OCI-LY1 (cell line): ENCODE results near the gene FAM204A.

ENCODE experiments used
- H2AFZ ChIP-seq: fragments of 200-600 bp; sonication (generic), shearing (Covaris generic); 2 replicates; pipeline ENCODE4 v1.6.0; 2014; ENCODE audit warnings: antibody characterized with exemption, mild to moderate bottlenecking, low read length
- H3F3A ChIP-seq: fragments of 200-600 bp; sonication (generic), shearing (Covaris generic); 2 replicates; pipeline ENCODE4 v1.6.0; 2014; ENCODE audit warnings: mild to moderate bottlenecking, antibody characterized with exemption, low read length, moderate library complexity; ENCODE audit not compliant: insufficient read depth
- H3K27ac ChIP-seq: fragments of 200-600 bp; sonication (generic); 2 replicates; pipeline ENCODE4 v1.5.1; 2014; ENCODE audit warnings: low read length, mixed run types, mild to moderate bottlenecking, low read depth; ENCODE audit not compliant: poor library complexity, severe bottlenecking
- H3K27me3 ChIP-seq: fragments of 200-600 bp; sonication (generic); 2 replicates; pipeline ENCODE4 v1.6.0; 2014; ENCODE audit warnings: antibody characterized with exemption, mild to moderate bottlenecking, low read length, moderate library complexity; ENCODE audit not compliant: insufficient read depth
- H3K36me3 ChIP-seq: fragments of 200-600 bp; sonication (generic); 2 replicates; pipeline ENCODE4 v1.6.1; 2014; ENCODE audit warnings: mild to moderate bottlenecking, antibody characterized with exemption, low read length, moderate library complexity, mixed read lengths; ENCODE audit not compliant: insufficient read depth
- H3K4me1 ChIP-seq: fragments of 200-600 bp; sonication (generic); 2 replicates; pipeline ENCODE4 v1.5.1; 2014; ENCODE audit warnings: mild to moderate bottlenecking, low read length, moderate library complexity; ENCODE audit not compliant: insufficient read depth, severe bottlenecking
- H3K4me2 ChIP-seq: fragments of 200-600 bp; sonication (generic), shearing (Covaris generic); 2 replicates; pipeline ENCODE4 v1.6.1; 2014; ENCODE audit warnings: low read length
- H3K4me3 ChIP-seq: fragments of 200-600 bp; sonication (generic); 2 replicates; pipeline ENCODE4 v1.5.1; 2014; ENCODE audit warnings: low read length, low read depth, mild to moderate bottlenecking, mixed read lengths; ENCODE audit not compliant: poor library complexity, severe bottlenecking
- H3K79me2 ChIP-seq: fragments of 200-600 bp; shearing (Covaris generic); 2 replicates; pipeline ENCODE4 v1.6.1; 2016; ENCODE audit warnings: mixed run types, low read length, mixed read lengths; ENCODE audit not compliant: insufficient read depth
- H3K9ac ChIP-seq: fragments of 200-600 bp; sonication (generic), shearing (Covaris generic); 2 replicates; pipeline ENCODE4 v1.6.1; 2014; ENCODE audit warnings: mild to moderate bottlenecking, low read length, mixed read lengths
- H3K9me2 ChIP-seq: fragments of 200-600 bp; sonication (generic), shearing (Covaris generic); 2 replicates; pipeline ENCODE4 v1.6.1; 2014; ENCODE audit warnings: low read depth, mild to moderate bottlenecking, low read length, mixed read lengths
- H3K9me3 ChIP-seq: fragments of 200-600 bp; shearing (Covaris generic); 2 replicates; pipeline ENCODE4 v1.6.1; 2014; ENCODE audit warnings: low read length, mixed read lengths
- H4K20me1 ChIP-seq: fragments of 200-600 bp; sonication (generic), shearing (Covaris generic); 2 replicates; pipeline ENCODE4 v1.6.0; 2016; ENCODE audit warnings: mild to moderate bottlenecking, low read length; ENCODE audit not compliant: insufficient read depth
- EZH2 ChIP-seq: fragments of 200-600 bp; sonication (generic), shearing (Covaris generic); IDR thresholded peaks from 2 replicates; pipeline ENCODE4 v1.8.0; 2017; ENCODE audit warnings: borderline replicate concordance, mixed run types, mild to moderate bottlenecking, antibody characterized with exemption, low read length, moderate library complexity, mixed read lengths
- TF ChIP-seq, protein P1 (sequence below): fragments of 200-600 bp; sonication (generic), shearing (Covaris generic); IDR thresholded peaks from 2 replicates; pipeline ENCODE4 v1.5.1; 2017; ENCODE audit warnings: mild to moderate bottlenecking, antibody characterized with exemption, low read length, moderate library complexity, mixed read lengths

Gene FAM204A

DNA sequence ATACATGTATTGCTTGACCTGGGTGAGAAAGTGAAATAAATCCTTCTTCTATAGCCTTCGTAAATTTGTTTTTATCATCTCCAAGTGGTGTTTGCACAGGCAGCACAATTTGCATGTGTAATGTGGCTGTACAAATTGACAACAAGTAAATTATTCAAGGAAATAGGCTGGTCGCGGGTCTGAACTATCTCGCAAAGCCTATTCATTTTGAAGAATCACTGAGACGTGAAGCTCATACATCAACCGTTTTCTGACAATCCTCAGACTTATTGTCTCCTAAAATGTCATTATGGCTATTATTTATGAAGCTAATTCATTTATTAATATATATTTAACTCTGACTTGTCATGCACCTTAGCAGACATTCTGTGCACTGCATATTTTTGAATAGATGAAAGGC lies 16.2 kb upstream of the FAM204A start:
- H3K9ac ChIP-seq = no peak overlapping the region

DNA sequence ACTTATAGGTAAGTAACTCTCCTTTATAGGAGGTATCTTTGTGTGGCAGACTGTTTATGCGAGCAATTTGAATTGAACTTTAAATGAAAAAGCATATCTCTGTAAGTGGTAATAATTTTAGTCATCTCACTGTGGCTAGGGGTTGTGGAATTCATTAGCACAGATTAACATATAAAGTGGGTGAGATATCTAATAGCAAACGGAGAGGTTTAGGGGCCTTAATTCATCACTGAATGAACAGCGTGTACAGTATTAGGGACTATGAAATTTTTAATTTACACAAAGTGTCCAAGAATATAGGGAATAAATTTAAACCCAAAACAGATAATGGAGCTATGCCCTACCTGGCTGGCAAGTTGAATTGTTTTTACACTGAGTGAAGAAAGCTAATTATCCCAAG lies 15.7 kb upstream of the FAM204A start:
- Histone ChIP-seq H3K4me3 (no peak overlapping the region), H3K9me2 (no peaks in the 10 kb centered on the region), H3K27ac (no peak overlapping the region), H3K4me1 (no peaks in the 10 kb centered on the region), H3F3A (no peaks in the 10 kb centered on the region), H3K36me3 (no peaks in the 10 kb centered on the region), H4K20me1 (no peaks in the 10 kb centered on the region), H3K27me3 (no peaks in the 10 kb centered on the region), H3K9ac (no peak overlapping the region), H3K9me3 (no peaks in the 10 kb centered on the region), H3K4me2 (no peak overlapping the region), H2AFZ (no peak overlapping the region), H3K79me2 (no peaks in the 10 kb centered on the region)
- TF ChIP-seq, protein P1, sequence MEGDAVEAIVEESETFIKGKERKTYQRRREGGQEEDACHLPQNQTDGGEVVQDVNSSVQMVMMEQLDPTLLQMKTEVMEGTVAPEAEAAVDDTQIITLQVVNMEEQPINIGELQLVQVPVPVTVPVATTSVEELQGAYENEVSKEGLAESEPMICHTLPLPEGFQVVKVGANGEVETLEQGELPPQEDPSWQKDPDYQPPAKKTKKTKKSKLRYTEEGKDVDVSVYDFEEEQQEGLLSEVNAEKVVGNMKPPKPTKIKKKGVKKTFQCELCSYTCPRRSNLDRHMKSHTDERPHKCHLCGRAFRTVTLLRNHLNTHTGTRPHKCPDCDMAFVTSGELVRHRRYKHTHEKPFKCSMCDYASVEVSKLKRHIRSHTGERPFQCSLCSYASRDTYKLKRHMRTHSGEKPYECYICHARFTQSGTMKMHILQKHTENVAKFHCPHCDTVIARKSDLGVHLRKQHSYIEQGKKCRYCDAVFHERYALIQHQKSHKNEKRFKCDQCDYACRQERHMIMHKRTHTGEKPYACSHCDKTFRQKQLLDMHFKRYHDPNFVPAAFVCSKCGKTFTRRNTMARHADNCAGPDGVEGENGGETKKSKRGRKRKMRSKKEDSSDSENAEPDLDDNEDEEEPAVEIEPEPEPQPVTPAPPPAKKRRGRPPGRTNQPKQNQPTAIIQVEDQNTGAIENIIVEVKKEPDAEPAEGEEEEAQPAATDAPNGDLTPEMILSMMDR = no peak
- TF ChIP-seq EZH2 = no peak

More for the DNA sequence above, 16.2 kb upstream of the FAM204A start:
- Histone ChIP-seq H3F3A (no peaks in the 10 kb centered on the region), H3K9me3 (no peaks in the 10 kb centered on the region), H3K9me2 (no peaks in the 10 kb centered on the region), H3K36me3 (no peaks in the 10 kb centered on the region), H3K4me3 (no peak overlapping the region), H3K4me1 (no peaks in the 10 kb centered on the region), H3K27ac (no peak overlapping the region), H2AFZ (no peak overlapping the region), H4K20me1 (no peaks in the 10 kb centered on the region), H3K27me3 (no peaks in the 10 kb centered on the region), H3K4me2 (no peak overlapping the region), H3K79me2 (no peaks in the 10 kb centered on the region)
- TF ChIP-seq EZH2 = no peak
- TF ChIP-seq, protein P1 = no peak

DNA sequence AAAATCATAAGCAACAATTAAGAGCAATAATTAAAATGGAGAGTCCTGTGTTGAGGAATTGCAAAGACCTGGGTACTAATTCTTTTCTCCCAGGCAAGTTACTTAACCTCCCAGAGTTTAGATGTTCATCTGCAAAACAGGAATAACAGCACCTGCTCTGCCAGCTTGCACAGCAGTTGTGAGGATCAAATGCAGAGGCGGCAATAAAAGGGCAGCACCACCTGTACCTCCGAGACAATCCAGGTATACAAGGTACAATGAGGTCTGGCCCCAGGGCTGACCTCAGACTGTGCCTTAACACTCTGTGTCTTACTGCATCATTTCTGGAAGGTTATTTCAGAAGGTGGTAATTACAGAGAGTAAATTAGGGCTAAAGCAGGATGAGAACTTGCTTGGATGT lies 14.5 kb upstream of the FAM204A start:
- no peaks in the 10 kb centered on the region for H3F3A ChIP-seq
- TF ChIP-seq, protein P1 = no peak
- no peak for TF ChIP-seq EZH2
- H4K20me1 ChIP-seq = no peaks in the 10 kb centered on the region
- H3K4me2 ChIP-seq = no peak overlapping the region
- no peaks in the 10 kb centered on the region for H3K9me3 ChIP-seq
- no peak overlapping the region for H3K9ac ChIP-seq
- no peaks in the 10 kb centered on the region for H3K27me3 ChIP-seq
- no peak overlapping the region for H3K27ac ChIP-seq
- no peaks in the 10 kb centered on the region for H3K9me2 ChIP-seq
- no peaks in the 10 kb centered on the region for H3K4me1 ChIP-seq
- no peaks in the 10 kb centered on the region for H3K79me2 ChIP-seq
- no peak overlapping the region for H2AFZ ChIP-seq
- H3K4me3 ChIP-seq = no peak overlapping the region
- H3K36me3 ChIP-seq = no peaks in the 10 kb centered on the region
